Measurements from ENCODE around the gene IDUA.

GRCh38 chr4:1041936-1042330, 55.1 kb downstream of the IDUA start:
- TF ChIP-seq EZH2 (IDR thresholded peaks at IDR 0.05; ENCODE audit: borderline replicate concordance, insufficient read depth, low read depth, low read length, poor library complexity, severe bottlenecking), result no peak
- TF ChIP-seq CTCF (IDR thresholded peaks at IDR 0.05), result no peak

All from B cell (primary cell).